SH-SY5Y (cell line): ENCODE measurements around the gene RALY.

Experiments
- GATA2 ChIP-seq: IDR thresholded peaks from 2 replicates; pipeline ENCODE4 v1.6.1; 2011; ENCODE audit warnings: mild to moderate bottlenecking, low read depth, low read length
- GATA3 ChIP-seq: IDR thresholded peaks from 2 replicates; pipeline ENCODE4 v1.6.1; 2011; ENCODE audit warnings: low read depth, mild to moderate bottlenecking, low read length, moderate library complexity

RALY gene

DNA sequence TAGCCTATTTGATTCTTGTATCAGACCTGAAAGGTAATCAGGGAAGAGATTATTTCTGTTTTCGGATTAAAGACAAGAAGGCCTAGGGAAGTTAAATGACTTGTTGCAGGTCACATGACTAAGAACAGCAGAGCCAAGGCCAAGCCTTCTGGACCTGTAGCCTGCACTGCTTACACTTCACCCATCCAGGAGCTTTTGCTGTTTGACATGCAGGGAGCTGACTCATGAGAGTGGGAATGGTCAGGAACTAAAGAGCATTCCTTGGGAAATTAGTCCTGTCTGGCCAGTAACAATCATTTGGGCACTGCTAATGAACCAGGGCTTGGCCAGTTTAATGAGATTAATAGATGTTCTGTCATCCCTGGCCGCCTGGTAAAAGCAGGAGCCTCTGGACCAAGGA is 71.5 kb downstream of the RALY start:
- no peak for TF ChIP-seq GATA3

DNA sequence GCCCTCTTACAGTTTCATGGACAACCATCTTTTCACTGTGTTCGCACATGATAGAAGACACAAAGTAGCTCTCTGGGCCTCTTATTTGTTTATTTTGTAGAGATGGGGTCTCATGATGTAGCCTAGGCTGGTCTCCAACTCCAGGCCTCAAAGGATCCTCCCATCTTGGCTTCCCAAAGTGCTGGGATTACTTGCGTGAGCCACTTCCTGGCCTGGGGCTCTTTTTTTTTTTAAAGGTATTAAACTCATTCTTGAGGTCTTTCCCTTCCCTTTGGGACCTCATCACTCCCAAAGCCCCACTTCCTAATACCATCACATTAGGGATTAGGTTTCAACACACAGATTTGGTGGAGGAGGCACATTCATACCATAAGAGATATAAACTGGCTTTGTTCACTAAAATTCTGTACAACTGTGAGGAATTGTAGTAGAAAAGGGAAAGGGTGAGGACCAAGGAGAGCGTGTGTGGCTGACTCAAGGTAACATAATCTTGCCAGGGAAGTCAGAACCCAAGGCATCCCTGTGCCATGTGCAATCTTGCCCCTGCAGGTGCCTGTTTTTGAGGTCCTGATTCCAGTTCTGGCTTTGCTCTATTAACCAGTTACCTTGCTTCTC is 72.9 kb downstream of the RALY start:
- TF ChIP-seq GATA2 (no peak), GATA3 (no peak)

DNA sequence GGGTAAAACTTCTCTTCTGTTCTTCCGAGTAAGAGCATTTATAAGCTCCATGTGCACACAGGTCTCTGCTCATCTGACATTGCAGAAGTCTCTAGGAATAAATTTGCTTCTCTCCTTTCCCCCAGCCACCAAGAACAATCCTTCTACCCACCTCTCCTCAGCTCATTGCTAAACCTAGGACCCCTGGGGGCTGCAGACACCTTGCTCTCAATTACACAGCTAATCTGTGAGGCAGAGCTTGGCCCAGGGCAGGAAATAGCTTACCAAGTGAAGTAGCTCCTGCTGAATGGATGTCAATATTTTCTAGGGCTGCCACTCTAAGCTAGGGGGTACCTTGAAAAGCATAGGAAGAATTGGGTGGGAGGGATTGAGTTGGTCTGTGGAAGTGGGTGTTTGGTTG is 74.3 kb downstream of the RALY start:
- TF ChIP-seq GATA3 (no peak), GATA2 (no peak)

DNA sequence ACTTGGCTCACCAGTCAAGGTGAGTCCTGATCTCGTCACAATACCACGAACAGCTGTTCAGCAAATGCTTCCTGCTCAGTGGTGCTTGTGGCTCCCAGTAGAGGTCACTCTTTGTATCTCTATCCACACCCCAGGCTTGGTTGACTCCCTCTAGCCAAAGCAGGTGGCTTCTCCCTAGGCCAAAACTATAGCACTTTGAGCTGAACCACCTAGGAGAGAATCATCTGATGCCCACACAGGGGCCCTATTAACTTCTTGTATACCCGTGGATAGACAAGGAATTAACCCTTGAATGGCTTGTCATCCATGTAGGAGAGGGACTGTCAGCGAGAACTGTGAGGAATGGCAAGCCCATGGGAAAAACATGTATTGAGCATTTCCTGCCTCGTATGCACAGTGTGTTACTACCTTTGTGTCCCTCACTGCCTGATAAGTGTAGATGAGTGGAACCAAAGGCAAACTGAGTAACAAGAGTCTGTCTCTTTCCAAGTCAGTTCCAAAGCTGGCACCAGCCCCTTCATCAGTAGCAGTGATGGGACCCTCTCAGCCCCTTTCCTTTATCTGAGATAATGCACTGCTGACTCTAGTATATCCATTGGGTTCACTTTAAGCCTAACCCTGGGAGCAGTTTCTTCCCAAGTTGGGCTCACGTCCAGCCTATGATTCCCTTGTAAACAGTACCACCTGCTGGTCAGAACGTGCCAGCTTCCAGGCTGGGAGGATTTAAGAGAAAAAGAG is 75.8 kb downstream of the RALY start:
- no peak for TF ChIP-seq GATA2
- no peak for TF ChIP-seq GATA3

DNA sequence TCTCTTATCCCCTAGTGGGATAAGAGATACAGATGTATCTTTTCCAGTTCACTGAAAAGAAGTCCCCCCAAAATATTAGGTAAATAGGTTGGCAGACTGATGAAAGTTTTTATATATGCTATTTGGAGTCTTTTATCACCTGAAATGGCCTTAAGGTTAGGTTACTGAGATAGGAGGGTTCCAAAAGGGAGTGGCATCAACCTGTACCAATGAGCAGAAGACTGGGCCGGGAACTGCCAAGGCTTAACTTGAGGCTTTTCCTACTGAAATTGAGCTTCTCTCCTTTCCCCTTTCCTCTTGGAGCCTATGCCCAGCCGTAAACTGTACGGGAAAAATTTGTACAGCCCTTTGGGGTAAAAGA is 76.3 kb downstream of the RALY start:
- TF ChIP-seq GATA3 (no peak), GATA2 (no peak)

DNA sequence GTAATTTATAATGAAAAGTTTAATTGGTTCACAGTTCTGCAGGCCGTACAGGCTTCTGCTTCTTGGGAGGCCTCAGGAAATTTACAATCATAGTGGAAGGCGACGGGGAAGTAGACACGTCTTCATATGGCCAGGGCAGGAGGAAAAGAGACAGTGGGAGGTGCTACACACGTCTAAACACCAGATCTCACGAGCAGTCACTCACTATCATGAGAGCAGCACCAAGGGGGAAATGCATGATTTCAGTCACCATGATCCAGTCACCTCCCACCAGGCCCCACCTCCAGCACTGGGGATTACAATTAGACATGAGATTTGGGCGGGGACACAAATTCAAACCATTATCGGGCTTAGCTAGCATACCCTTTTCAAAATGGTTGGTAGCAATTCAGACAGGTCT is 77.1 kb downstream of the RALY start:
- no peak for TF ChIP-seq GATA3
- TF ChIP-seq GATA2 = no peak

DNA sequence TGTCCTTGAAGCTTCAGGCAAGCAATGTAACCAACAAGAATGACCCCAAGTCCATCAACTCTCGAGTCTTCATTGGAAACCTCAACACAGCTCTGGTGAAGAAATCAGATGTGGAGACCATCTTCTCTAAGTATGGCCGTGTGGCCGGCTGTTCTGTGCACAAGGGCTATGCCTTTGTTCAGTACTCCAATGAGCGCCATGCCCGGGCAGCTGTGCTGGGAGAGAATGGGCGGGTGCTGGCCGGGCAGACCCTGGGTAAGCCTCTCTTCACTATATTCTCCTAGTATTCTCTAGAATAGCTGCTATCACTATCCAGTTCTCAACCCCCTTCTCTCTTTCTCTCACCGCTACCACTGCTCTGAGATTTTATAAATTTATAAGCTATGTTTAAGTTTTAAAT is 78.4 kb downstream of the RALY start:
- TF ChIP-seq GATA3 (no peak), GATA2 (no peak)

DNA sequence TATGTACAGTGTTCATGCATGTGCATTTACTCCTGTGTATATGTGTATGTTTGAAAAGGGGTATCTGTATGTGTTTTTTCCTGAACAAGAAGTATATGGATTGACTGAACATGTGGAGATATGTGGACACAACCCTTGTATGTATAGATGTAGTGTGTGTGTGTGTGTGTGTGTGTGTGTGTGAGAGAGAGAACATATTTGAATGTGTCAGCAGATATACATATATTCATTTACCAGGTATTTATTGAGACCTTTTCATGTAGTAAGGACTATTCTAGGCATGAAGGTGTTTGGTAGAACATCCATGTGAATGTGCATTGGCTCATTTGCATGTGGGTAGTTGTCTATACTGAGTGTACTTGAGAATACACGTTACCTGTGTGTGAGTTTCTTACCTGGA is 79.1 kb downstream of the RALY start:
- no peak for TF ChIP-seq GATA2

DNA sequence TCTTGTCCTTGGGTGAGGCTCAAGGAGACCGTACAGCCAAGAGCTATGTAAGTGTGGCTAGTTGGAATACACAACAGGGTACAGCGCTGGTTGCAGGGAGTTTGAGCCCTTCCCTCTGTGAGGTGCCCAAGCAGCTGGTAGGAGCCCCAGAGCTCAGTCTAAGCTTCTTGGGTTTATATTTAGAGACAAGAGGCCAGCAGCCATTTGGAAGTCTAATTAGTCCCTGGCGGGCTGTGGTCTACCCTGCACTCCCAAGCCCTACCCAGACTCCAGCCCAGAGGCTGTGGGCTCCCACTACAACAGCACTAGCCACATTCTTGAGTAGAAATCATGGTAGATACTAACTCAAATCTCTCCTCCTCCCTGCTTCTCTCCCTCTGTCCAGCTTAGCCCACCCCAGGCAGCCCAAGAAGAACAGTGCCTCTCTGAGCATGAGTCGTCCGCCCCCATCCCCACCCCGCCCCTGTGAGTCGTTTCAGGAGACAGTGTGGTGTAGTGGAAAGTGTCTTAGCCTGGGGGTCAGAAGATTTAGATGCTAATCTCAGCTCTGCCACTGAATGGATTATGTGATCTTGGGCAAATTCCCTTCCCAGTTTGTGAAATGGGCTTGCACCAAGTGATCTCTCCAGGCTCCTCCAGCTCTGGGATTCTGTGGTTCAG is 80.5 kb downstream of the RALY start:
- TF ChIP-seq GATA2 (no peak), GATA3 (no peak)

DNA sequence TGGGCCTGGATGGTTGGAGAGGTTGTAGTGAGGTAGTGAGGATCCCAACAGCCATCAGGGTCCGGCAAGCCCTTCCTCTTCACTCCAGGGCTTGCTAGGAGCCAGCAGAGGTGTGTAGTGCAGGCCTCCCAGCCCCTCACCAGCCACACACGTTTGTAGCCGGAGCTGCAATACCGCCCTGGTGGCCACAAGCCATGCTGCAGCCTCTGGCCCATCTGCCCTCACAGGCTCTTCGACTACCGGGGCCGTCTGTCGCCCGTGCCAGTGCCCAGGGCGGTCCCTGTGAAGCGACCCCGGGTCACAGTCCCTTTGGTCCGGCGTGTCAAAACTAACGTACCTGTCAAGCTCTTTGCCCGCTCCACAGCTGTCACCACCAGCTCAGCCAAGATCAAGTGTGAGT is 81.9 kb downstream of the RALY start:
- TF ChIP-seq GATA2 (no peak), GATA3 (no peak)

DNA sequence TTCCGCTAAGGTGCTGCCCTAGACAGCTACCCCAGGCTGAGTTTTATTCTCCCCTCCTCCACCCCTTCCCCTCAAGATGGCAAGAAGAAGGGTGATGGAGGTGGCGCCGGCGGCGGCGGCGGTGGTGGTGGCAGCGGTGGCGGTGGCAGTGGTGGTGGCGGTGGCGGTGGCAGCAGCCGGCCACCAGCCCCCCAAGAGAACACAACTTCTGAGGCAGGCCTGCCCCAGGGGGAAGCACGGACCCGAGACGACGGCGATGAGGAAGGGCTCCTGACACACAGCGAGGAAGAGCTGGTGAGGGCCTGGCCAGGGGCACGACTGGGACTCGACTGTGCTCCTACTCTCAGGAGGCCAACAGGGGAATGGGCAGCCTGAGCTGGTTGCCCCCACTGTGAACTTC is 83.2 kb downstream of the RALY start:
- TF ChIP-seq GATA3 = no peak
- no peak for TF ChIP-seq GATA2

DNA sequence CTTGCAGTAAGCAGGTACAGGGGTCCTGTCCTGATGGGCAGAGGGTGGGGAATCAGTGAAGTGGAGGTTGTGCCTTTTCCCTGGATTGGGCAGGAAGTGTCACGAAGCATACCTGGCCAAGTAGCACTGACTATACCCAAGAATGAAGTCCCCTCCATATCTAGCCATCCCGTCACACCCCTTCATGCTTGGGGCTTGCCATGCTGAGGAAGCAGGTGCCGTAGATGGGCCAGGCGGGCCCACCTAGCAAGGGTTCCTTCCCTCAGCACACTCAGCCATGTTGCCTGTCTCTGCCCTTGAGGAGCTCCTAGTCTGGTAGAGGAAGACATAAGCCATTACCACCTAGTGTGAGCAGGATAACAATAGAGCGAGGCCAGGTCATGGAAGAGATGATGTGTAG is 84.8 kb downstream of the RALY start:
- TF ChIP-seq GATA2 (no peak), GATA3 (no peak)

DNA sequence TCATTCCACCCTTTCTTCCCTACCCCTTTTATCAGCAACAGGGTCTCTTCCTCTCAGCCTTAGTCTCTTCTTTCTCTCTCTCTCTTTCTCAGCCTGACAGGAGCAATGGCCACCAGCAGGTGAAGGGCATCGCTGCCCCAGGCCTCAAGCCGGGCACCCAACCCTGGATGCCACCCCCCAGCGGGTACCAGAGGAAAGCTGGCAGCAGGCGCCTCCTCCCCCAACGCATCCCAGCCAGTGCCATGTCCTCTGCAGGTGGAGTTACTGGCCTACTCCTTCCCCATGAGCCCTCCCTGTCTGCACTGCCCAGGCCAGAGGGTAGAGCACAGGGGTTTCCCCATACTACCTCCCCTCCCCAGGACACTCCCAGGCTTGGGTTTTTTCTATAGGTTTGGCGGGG is 86.1 kb downstream of the RALY start:
- TF ChIP-seq GATA2 (no peak), GATA3 (no peak)

DNA sequence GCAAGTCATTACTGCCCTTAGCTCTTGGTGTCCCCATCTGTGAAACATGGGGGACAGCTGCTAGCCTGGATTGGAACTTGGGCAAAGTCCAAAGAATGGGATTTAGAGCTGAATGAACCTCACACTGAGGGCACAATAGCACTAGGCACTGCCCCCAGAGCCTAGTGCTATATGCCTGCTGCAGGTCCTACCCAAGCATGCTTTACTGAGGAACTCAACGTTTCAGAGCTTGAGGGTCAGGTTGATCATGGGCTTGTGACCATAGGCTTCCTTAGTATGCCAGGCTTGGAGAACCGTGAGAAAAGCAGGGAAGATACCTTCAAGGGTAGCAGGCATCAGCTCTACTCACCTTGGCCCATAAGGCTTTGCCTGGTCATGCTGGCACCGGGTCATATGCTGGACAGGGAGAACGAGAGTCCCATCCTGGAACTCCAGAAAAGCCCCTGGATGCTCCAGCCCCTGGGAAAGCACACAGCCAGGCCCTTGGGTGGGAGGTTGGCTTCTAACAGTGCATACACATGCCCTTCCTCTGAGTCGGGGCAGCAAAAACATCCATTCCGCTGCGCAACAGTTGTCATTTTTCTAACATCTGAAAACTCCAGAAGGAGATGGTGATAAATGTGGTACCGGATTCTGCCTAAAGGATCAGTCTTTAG is 88.6 kb downstream of the RALY start:
- TF ChIP-seq GATA3 (no peak), GATA2 (no peak)

DNA sequence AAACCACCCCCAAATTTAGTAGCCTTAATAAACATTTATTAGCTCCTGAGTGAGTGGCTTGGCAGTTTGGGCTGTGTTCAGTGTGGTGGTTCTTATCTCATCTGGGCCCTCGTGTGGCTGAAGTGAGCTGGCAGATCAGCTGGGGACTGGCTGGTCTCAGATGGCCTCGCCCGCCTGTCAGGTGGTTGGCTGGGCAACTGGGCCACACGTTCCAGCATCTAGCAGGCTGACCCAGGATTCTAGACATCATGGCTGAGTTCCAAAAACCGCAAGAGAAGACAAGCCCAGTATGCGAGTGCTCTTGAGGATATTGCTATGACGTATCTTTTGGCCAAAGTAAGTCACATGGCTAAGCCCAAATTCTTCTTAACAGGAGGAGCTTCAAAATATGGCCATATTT is 89.4 kb downstream of the RALY start:
- no peak for TF ChIP-seq GATA2
- no peak for TF ChIP-seq GATA3
